Measurements from ENCODE around the gene UNKL.

The UNKL gene

GRCh38 chr16:1451702-1452392, 37.3 kb upstream of the UNKL start:
- TF ChIP-seq TAF1 (IDR thresholded peaks at IDR 0.05; ENCODE audit: borderline replicate concordance, insufficient read depth, low read length) (no peak), REST (IDR thresholded peaks at IDR 0.05; ENCODE audit: insufficient read depth in 1 of 2, low read depth in 2 of 2, low read length in 2 of 2) (no peak), FOXP2 (optimal IDR thresholded peaks at IDR 0.05; ENCODE audit: borderline replicate concordance, extremely low read depth, extremely low read length, insufficient read depth) (no peak), SIN3A (IDR thresholded peaks at IDR 0.05; ENCODE audit: borderline replicate concordance, insufficient read depth, low read length) (no peak), POLR2AphosphoS5 (IDR thresholded peaks at IDR 0.05; ENCODE audit: low read depth, low read length) (no peak)

- TF ChIP-seq REST (IDR thresholded peaks at IDR 0.05; ENCODE audit: insufficient read depth in 1 of 2, low read depth in 2 of 2, low read length in 2 of 2) (no peak), SIN3A (IDR thresholded peaks at IDR 0.05; ENCODE audit: borderline replicate concordance, insufficient read depth, low read length) (no peak), TAF1 (IDR thresholded peaks at IDR 0.05; ENCODE audit: borderline replicate concordance, insufficient read depth, low read length) (no peak), FOXP2 (optimal IDR thresholded peaks at IDR 0.05; ENCODE audit: borderline replicate concordance, extremely low read depth, extremely low read length, insufficient read depth) (no peak)
These were observed 36.3 kb upstream of the UNKL start for GRCh38 chr16:1450841-1451240.

- TF ChIP-seq TAF1 (IDR thresholded peaks at IDR 0.05; ENCODE audit: borderline replicate concordance, insufficient read depth, low read length) (no peak), POLR2AphosphoS5 (IDR thresholded peaks at IDR 0.05; ENCODE audit: low read depth, low read length) (no peak), SIN3A (IDR thresholded peaks at IDR 0.05; ENCODE audit: borderline replicate concordance, insufficient read depth, low read length) (no peak)
These were observed 35.7 kb upstream of the UNKL start for GRCh38 chr16:1450218-1450617.

GRCh38 chr16:1449201-1449788, 34.8 kb upstream of the UNKL start:
- TF ChIP-seq TAF1 (IDR thresholded peaks at IDR 0.05; ENCODE audit: borderline replicate concordance, insufficient read depth, low read length) (no peak), POLR2AphosphoS5 (IDR thresholded peaks at IDR 0.05; ENCODE audit: low read depth, low read length) (no peak), FOXP2 (optimal IDR thresholded peaks at IDR 0.05; ENCODE audit: borderline replicate concordance, extremely low read depth, extremely low read length, insufficient read depth) (no peak), REST (IDR thresholded peaks at IDR 0.05; ENCODE audit: insufficient read depth in 1 of 2, low read depth in 2 of 2, low read length in 2 of 2) (no peak), SIN3A (IDR thresholded peaks at IDR 0.05; ENCODE audit: borderline replicate concordance, insufficient read depth, low read length) (no peak)

- no peak for TF ChIP-seq POLR2AphosphoS5 (IDR thresholded peaks at IDR 0.05; ENCODE audit: low read depth, low read length)
- TF ChIP-seq TAF1 (IDR thresholded peaks at IDR 0.05; ENCODE audit: borderline replicate concordance, insufficient read depth, low read length), result no peak
- TF ChIP-seq SIN3A (IDR thresholded peaks at IDR 0.05; ENCODE audit: borderline replicate concordance, insufficient read depth, low read length), result no peak
- TF ChIP-seq REST (IDR thresholded peaks at IDR 0.05; ENCODE audit: insufficient read depth in 1 of 2, low read depth in 2 of 2, low read length in 2 of 2), result no peak
- TF ChIP-seq FOXP2 (optimal IDR thresholded peaks at IDR 0.05; ENCODE audit: borderline replicate concordance, extremely low read depth, extremely low read length, insufficient read depth), result no peak
These were observed 34.1 kb upstream of the UNKL start for GRCh38 chr16:1448536-1449116.
